GM21515 (cell line): ENCODE results near the gene THBS3.
"Not testable (repeated sequence)": the region's sequence is repeated elsewhere in the genome, so short reads cannot be mapped to it uniquely, and the experiment has no call there.

ENCODE experiments used
- ATAC-seq: cut with Tn5 transposase; IDR thresholded peaks from one replicate; pipeline ENCODE4 v1.9.1; 2021; ENCODE audit not compliant: unreplicated experiment

THBS3 gene

DNA sequence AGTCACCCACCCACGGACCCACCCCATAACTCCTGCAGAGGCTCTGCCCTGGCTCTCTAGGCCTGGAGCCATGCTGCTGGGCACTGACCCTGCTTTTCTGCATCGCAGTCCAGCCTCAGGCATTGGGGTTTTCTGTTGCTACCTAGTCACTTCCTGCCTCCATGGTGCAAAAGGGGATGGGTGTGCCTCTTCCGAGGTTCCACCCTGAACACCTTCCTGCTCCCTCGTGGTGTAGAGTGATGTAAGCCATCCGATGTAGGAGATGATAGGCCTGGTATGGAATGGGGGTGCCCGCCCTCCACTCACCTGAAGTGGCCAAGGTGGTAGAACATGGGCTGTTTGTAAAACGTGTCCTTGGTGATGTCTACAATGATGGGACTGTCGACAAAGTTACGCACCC lies 27.7 kb upstream of the THBS3 start:
- not testable (repeated sequence) for ATAC-seq

DNA sequence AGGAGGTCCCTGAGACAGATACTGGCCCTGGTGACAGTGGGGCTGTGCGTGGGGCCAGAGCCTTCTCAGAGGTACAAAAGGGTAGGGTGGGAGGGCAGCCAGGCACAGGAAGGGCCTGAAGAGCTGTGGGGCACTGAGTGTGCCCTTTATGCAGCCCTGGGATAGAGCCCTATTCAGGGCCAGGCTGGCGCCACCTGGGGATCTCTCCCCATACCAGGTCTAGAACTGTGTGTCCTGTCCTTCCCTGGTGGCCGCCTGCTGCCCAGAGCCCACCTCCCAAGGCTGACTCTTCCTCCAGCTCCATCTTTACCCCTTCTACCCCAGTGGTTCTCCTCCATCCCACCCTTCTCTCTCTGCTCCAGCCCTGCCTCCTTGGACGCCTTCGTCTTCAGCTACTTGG lies 25.8 kb upstream of the THBS3 start:
- not testable (repeated sequence) for ATAC-seq

DNA sequence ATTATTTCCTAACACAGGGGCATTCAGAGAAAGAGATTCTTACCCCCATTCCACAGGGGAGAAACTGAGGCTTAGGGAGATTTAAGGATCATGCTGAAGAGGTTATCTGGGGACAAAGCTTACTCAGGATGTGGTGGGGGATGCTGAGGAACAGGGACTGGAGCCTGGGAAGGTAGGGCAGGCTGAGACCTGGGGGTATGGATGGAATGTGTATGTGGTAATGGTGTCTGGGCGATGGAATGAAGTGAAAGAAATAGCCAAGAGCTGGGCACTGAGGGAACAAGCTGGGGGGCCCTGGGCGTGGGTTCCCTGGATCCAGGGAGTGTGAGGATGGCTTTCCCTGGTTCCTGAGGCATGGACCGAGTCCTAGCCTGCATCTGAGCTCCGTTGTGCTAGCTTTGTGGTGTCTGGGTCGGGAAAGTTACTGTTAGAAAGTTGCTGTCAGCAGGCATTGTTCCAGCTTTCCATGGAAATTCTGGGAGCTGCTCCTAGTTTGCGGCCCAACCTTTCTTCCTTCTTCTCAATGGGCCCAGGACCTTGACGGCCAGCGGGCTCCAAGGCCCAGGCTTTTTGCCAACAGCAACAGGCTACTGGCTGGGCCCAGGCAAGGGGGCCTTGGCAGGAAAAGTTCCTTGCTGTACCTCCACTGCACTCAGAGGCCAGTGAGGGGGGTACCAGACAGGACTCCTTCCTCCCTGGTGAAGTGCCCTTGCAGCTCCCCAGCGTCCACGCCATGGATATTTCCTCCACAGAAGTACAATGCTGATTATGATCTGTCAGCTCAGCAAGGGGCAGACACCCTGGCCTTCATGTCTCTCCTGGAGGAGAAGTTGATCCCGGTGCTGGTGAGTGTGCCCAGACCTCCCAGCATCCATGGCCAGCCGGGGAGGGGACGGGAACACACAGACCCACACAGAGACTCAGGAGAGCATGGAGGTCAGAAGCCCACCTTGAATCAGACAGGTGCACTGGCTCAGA lies 24.6 kb upstream of the THBS3 start:
- ATAC-seq: not testable (repeated sequence)

DNA sequence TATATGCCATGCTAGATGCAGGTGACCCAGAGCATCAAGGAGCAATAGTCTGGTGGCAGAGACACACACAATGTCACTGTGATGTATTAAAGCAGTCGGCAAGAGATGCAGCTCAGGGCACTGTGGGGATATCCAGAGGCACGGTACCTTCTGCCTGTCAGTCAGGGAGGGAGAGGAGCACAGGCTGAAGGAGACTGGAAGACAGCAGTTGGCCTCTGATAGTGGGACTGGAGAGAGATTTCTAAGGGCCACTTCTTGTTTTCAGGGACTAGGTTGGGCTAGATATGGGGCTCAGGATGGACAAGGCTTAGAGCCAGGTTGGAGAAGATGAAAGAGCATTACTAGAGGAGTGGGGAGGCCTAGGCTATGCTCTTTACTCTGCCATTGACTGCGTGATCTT lies 23.6 kb upstream of the THBS3 start:
- not testable (repeated sequence) for ATAC-seq

DNA sequence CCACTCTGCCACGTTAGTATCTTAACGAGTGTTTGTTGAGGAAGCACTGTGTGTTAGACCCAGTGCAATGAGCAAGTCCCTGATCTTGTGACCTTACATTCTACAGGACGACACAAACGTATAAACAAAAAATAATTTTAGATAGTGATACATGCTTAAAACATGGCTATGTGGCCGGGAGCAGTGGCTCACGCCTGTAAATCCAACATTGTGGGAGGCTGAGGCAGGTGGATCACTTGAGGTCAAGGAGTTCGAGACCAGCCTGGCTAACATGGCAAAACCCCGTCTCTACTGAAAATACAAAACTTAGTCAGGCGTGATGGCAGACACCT lies 20.4 kb upstream of the THBS3 start:
- no peak for ATAC-seq

DNA sequence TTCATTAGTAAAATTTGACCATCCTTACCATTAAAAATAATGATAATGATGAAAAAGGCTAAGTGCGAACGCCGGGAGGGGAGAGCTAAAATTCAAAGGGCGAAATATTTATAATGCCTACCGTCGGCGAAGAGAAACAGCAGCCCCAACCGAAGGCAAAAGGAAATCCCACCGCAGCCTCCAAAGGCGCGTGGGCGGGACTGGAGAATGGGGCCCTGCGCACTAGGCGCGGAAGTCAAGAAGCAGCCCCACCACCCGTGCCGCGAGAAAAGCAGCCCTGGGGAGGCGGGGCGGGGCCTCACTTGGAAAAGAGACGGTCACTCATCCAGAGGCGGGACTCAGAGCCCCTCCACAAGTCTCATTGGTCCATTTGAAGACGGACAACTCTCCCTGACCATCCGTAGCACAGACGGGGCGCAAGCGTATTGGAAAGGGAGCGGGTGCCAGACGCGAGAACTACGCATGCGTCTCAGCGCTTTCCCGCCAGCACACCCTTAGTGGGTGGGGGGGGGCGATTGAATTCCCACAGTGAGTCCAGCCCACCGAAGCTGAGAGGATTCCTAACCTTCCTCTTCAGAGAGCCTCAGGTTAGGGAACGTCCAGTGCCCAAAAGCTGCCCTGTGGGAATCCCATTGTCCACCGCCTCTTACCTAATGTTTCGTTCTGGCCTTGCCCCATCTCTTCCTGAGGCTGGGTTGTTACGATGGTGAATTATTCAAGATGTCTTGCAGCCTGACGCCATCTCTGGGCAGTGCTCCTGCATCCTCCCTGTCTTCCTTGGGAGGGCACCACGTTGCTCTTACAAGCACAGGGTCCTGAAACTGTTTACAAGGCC lies 19.8 kb upstream of the THBS3 start:
- peak; percentile 89 for ATAC-seq

DNA sequence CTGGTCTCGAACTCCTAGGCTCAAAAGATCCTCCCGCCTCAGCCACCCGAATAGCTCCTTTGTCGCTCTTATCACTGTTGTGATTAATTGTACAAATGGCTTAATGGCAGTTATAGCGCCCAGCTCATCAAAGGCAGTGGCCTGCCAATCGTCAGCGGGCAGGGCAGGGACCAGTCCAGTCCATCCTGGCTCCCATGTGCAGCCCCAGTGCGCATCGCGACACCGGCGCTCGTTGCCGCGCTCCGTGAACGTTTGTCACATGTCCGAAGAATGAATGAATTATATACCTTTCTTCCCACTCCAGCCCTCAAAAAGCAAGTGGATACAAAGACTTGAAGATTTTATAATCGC lies 19.2 kb upstream of the THBS3 start:
- ATAC-seq: no peak

DNA sequence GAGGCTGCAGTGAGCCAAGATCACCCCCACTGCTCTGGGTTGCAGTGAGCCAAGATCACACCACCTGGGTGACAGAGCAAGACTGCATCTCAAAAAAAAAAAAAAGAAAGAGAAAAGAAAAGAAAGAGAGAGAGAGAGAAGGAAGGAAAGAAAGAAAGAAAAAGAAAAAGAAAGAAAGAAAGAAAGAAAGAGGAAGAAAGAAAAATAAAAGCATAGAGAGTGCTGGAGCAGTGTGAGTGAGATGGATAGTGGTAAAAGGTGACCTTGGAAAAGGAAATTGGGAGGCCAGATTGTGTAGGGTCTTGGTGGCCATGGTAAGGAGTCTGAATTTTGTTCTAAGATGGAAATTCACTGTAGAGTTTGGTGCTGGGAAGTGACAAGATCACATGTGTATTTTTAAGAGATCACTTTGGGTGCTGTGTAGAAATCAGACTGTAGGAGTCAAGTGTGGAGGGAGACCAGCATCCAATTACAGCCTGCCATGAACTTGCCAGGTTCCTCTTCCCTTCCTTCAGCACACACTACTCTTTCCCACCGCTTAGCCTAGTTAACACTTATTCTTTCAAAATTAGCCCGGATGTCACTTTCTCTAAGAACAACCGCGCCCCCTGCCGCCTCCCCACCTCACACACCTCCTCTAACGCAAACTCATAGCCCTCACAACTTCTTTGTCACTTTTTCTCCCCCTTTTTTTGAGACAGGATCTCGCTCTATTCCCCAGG lies 18.7 kb upstream of the THBS3 start:
- ATAC-seq: no peak

DNA sequence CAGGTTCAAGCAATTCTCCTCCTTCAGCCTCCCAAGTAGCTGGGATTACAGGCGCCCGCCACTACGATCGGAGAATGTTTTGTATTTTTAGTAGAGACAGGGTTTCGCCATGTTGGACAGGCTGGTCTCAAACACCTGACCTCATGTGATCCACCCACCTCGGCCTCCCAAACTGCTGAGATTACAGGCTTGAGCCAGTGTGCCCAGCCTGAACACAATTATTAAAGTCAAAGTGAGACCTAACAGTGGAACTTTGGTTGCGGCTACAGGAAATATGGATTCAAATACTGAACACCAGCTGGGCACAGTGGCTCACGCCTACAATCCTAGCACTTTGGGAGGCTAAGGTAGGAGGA lies 17.7 kb upstream of the THBS3 start:
- not testable (repeated sequence) for ATAC-seq

DNA sequence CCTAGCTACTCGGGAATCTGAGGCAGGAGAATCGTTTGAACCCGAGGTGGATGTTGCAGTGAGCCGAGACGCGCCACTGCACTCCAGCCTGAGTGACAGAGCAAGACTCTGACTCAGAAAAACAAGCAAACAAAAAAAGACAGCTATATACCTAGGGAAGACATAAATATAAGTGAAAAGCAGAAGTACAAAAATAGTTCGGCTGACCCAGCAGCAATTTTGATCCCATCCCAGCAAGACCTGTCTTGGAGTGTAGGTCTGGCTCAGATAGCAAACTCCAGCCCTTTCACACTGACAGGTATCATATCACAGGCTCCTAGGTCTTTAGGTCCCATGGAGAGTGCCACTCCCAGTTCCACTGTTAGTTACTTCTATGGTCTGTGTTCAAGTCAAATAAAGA lies 15.3 kb upstream of the THBS3 start:
- ATAC-seq: no peak

DNA sequence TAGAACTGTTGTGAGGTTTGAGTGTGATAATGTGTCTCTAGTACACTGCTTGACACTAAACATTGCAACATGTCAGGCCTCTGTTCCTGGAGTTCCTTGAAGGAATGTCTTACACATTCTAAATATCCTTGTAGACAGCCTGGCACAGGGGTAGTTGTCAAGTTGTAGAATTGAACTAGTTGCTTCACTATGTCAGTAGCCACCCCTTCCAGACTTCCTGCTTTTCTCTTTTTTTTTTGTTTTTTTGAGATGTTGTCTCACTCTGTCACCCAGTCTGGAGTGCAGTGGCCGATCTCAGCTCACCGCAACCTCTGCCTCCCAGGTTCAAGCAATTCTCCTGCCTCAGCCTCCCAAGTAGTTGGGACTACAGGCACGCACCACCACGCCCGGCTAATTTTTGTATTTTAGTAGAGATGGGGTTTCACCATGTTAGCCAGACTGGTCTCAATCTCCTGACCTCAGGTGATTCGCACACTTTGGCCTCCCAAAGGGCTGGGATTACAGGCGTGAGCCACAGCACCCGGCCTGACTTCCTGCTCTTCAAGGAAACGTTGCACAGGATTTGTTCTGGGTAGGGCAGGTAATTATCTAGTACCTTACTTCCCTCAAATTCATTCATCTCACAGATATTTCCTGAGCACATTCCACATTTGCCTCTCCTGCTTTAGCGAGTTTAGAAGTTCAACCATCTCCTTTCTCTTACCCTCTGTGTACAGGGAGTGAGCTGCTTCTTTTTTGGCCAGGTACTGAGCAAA lies 12.7 kb upstream of the THBS3 start:
- ATAC-seq: not testable (repeated sequence)

DNA sequence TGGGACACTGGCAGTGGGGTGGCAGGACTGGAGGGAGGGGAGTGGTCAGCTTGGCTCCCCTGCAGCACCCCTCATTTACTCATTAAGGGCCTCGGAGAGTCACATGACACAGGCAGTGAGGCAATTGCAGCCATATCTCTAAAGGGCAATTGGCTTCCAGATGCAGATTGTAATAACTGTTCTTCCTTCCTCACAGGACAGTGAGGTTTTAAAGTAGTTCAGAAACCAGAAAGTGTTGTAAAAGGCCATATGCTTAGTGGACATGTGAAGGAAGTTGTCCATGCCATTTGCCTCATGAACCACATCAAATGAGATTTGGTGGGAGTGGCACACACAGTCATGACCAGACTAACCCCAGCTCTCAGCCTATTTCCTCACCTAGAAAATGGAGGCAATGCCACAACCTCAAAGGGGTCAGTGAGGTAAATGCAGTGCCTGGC lies 11.9 kb upstream of the THBS3 start:
- no peak for ATAC-seq

DNA sequence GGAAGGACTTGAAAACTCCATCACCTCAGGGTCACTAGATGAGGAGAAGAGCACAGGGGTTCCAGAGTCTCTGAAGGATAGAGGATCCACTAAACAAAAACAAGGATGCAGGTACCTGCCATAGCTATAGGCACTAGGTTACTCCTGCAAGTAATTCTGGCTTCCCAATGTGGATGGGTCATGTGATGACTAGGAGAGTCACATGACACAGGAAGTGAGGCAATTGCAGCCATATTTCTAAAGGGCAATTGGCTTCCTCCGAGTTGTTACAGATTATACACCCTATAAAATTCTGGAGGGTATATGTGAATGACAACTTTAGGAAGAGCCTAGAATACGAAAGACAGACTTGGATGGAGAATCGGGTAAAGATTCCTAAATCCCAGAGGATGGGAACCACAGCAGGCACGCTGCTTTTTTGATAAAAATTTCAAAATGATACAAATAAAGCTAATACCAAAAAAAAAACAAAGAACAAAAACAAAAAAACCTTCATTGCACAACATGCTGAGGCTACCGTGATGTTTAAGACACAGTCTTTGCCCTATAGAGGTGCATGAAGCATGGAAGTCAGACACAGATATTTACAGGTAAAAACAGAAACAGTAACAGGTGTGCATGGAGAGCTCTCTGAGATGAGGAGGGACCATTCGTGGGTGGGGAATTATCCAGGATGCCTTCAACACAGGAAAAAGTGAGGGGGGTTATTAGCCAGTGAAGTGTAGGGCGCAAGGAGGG lies 11.3 kb upstream of the THBS3 start:
- no peak for ATAC-seq

DNA sequence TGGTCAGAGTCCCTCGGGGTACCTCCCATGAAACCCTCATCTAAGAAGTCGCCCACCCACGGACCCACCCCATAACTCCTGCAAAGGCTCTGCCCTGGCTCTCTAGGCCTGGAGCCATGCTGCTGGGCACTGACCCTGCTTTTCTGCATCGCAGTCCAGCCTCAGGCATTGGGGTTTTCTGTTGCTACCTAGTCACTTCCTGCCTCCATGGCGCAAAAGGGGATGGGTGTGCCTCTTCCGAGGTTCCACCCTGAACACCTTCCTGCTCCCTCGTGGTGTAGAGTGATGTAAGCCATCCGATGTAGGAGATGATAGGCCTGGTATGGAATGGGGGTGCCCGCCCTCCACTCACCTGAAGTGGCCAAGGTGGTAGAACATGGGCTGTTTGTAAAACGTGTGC lies 7.0 kb upstream of the THBS3 start:
- not testable (repeated sequence) for ATAC-seq

DNA sequence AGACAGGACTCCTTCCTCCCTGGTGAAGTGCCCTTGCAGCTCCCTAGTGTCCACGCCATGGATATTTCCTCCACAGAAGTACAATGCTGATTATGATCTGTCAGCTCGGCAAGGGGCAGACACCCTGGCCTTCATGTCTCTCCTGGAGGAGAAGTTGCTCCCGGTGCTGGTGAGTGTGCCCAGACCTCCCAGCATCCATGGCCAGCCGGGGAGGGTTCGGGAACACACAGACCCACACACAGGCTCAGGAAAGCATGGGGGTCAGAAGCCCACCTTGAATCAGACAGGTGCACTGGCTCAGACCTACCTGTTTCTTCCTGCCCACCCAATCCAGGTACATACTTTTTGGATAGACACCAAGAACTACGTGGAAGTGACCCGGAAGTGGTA lies 4.3 kb upstream of the THBS3 start:
- not testable (repeated sequence) for ATAC-seq

DNA sequence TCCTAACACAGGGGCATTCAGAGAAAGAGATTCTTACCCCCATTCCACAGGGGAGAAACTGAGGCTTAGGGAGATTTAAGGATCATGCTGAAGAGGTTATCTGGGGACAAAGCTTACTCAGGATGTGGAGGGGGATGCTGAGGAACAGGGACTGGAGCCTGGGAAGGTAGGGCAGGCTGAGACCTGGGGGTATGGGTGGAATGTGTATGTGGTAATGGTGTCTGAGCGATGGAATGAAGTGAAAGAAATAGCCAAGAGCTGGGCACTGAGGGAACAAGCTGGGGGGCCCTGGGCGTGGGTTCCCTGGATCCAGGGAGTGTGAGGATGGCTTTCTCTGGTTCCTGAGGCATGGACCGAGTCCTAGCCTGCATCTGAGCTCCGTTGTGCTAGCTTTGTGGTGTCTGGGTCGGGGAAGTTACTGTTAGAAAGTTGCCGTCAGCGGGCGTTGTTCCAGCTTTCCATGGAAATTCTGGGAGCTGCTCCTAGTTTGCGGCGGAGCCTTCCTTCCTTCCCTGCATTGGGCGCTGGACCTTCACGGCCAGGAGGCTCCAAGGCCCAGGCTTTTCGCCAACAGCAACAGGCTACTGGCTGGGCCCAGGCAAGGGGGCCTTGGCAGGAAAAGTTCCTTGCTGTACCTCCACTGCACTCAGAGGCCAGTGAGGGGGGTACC lies 3.8 kb upstream of the THBS3 start:
- not testable (repeated sequence) for ATAC-seq

DNA sequence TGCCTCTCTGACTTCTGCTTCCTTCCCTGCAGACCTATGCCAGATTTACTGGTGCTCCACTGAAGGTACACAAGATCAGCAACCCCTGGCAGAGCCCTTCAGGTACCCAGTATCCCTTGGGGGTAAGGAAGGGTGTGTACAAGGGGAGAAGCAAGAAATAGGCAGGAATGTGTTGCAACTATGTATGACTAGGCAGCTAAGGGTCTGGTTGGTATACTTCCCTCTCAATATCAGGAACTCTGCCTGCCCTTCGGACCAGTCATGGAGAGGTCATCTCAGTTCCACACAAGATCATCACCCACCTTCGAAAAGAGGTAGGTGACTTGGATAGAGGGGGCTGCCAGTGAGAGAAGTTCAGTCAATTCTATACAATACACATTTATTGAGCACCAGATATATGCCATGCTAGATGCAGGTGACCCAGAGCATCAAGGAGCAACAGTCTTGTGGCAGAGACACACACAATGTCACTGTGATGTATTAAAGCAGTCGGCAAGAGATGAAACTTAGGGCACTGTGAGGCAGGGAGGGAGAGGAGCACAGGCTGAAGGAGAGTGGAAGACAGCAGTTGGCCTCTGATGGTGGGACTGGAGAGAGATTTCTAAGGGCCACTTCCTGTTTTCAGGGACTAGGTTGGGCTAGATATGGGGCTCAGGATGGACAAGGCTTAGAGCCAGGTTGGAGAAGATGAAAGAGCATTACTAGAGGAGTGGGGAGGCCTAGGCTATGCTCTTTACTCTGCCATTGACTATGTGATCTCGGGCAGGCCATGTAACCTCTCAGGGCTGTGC lies 2.8 kb upstream of the THBS3 start:
- no peak for ATAC-seq

DNA sequence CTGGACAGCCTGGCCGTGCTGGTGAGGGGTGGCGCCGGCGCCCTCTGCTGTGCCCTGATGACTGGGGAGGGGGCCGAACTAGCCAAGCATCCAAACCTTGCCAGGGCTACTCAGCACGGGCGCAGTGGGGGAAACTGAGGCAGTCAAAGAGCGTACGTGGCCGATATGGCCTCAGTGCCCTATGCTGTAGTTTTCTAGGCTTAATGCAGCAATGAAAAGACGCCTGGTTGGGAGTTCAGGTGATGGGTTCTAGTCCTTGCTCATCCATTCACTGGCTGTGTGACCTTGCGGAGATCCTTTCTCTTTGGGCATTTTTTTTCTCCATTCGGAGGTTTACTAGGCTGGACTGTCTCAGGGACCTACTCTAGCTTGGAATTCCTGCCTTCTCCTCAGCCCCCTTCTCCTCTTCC lies 1.6 kb upstream of the THBS3 start:
- ATAC-seq: no peak
